Posterior vena cava (tissue), 2 donors: Measurements from ENCODE around the gene TDRD1. TPM values are rescaled to one million over a fixed set of nuclear protein-coding genes. Genes with fewer than 3 reads are reported as not detected.
"Not testable (repeated sequence)": the region's sequence is repeated elsewhere in the genome, so short reads cannot be mapped to it uniquely, and the experiment has no call there.

Experiments used
- DNase-seq: peaks from one replicate; pipeline ENCODE4 v3.0.0-alpha.2; 2020; ENCODE audit warnings: low spot score
- intact Hi-C, 2 donors: fragments of 100-400 bp; cut with DNase I; formaldehyde crosslinking; loops; one replicate each; pipeline versions ENCODE4 v1.14.1 to v1.14.2; 2022 to 2023
- long read RNA-seq, 2 donors: library from polyadenylated mRNA; unstranded; transcript quantifications; one replicate each; pipeline ENCODE4 v2.0.0, GENCODE V29; 2020 to 2021
- total RNA-seq, 2 donors: library from RNA; stranded (reverse); fragmentation: NEBNext Ultra II Directional; extraction: Animal tissue kit (Norgen Biotek cat#: 25700); gene quantifications; one replicate each; pipeline ENCODE4 v1.2.1, GENCODE V29; 2021
- donor health status: DM: yes; HTN: yes; CAD: no.
- donor health status: DM: yes; HTN: yes; CAD: no.

The TDRD1 gene, protein sequence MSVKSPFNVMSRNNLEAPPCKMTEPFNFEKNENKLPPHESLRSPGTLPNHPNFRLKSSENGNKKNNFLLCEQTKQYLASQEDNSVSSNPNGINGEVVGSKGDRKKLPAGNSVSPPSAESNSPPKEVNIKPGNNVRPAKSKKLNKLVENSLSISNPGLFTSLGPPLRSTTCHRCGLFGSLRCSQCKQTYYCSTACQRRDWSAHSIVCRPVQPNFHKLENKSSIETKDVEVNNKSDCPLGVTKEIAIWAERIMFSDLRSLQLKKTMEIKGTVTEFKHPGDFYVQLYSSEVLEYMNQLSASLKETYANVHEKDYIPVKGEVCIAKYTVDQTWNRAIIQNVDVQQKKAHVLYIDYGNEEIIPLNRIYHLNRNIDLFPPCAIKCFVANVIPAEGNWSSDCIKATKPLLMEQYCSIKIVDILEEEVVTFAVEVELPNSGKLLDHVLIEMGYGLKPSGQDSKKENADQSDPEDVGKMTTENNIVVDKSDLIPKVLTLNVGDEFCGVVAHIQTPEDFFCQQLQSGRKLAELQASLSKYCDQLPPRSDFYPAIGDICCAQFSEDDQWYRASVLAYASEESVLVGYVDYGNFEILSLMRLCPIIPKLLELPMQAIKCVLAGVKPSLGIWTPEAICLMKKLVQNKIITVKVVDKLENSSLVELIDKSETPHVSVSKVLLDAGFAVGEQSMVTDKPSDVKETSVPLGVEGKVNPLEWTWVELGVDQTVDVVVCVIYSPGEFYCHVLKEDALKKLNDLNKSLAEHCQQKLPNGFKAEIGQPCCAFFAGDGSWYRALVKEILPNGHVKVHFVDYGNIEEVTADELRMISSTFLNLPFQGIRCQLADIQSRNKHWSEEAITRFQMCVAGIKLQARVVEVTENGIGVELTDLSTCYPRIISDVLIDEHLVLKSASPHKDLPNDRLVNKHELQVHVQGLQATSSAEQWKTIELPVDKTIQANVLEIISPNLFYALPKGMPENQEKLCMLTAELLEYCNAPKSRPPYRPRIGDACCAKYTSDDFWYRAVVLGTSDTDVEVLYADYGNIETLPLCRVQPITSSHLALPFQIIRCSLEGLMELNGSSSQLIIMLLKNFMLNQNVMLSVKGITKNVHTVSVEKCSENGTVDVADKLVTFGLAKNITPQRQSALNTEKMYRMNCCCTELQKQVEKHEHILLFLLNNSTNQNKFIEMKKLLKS
- under 1 TPM; 0.48 to 0.69 TPM for total RNA-seq
- long read RNA-seq, donor 1: 0 reads
- long read RNA-seq, donor 2: 0 reads

DNA sequence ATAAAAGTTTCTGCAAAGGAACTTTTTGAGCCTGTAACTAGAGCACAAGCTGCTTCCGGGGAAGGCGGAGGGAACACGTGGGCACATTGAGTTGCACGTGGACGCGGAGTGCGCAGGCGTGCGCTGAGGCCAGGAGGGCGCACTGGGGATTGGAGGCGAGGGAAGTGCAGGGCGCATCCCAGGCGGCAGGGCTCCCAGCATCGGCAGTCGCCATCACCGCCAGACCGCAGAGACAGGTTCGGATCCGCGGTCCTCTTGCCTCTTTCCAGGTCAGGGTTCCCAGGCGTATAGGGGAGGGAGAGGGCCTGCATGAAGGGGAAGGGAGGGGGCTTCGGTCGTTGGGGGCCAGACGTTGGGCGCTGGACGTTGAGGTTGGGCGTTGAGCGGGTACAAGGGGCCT, at the start of gene TDRD1:
TSS of gene TDRD1 (plus strand) at position 206 of the 400 bp plus-strand sequence. CDS start 8,479 bp downstream, outside the sequence.
- intact Hi-C loops: no loop called here
- no peak for DNase-seq

GRCh38 chr10:114131094-114131493, 48.1 kb upstream of the TDRD1 start:
- intact Hi-C loops: no loop called here
- no peak for DNase-seq

- intact Hi-C loops: no loop called here
- no peak for DNase-seq
Measured at GRCh38 chr10:114135476-114135875, 43.7 kb upstream of the TDRD1 start.

DNA sequence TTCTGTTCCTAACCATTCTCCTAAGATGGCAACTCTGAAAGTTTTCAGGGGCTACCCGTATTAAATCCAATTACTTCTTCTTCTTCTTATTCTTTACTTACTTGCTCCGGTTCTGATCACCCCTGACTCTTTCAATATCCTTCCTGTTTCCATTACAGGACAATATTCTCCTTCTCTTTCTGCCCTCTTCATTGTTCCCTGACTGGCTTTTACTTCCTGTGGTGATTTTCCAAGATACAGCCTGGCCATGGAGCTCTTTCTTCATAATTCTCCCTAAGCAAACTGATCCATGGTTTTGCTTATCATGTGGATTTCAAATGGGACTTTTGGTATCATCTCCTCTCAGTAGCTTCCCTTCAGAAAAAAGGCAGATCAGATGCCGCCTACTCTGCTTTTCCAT, 40.6 kb upstream of the TDRD1 start:
- no peak for DNase-seq
- intact Hi-C loops: no loop called here

DNA sequence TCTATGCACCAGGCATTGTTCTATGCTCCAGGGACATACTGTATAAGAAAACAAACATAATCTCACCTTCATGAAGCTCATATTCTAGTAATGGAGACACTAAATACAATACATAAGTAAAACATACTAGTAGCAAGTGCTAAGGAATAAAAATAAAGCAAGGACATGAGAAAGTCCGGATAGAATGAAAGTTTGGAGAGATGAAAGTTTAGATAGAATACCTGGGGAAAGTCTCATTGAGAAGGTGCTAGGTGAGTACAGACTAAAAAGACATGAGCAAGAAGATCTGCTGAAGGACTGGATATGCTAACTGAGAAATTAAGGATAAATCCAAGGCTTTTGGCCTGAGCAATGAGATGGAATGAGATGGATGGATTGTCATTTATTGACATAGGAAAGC, 39.1 kb upstream of the TDRD1 start:
- DNase-seq: no peak
- intact Hi-C loops: no loop called here

DNA sequence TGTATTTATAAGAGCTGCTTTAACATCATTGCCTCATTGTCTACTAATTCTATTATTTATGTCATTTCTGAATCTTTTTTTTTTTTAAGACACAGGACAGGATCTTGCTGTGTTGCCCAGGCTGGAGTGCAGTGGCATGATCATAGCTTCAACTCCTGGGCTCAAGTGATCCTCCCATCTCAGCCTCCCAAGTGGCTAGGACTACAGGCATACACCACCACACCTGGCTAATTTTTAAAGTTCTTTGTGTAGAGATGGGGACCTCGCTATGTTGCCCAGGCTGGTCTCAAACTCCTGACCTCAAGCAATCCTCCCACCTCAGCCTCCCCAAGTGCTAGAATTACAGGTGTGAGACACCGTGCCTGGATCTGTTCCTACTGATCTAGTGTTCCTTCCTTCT, 38.3 kb upstream of the TDRD1 start:
- not testable (repeated sequence) for DNase-seq

DNA sequence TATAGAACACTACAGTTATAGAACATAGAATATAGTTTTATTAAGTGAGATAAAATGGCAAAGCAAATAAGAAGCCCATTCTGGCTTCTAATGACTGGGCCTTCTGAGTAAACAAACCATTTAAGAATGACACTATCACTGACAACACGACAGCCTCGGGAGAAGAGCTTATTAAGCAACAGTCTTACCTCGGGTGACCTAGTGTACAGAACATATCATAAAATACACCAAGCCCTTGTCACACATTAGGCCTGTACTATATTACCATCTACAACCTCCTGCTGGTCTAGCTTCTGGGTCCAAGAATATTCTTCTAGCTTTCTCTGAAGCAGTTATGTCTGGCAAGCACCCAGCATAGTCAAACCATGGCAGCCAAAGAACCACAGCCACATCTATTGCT, 37.1 kb upstream of the TDRD1 start:
- intact Hi-C loops: no loop called here
- no peak for DNase-seq

More for the DNA sequence above, 38.3 kb upstream of the TDRD1 start:
- intact Hi-C loops: not testable (repeated sequence)

DNA sequence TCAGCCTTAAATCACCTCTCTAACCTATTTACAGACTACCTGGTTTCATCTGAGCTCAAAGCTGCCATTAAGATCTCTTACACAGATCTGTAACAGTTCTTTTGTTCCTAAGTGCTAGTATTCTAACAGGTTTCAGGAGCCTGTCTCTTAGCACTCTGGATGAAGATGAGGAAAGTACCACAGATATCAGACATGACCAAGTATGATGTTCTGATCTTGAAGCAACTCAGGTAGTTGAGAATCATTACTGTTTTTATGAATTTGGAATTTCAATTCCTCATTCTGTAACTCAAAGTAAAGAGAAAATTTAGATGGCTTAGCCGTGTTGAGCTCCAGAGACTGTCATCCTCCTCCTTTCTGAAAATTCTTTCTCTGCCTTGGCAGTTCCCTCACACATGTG, 36.0 kb upstream of the TDRD1 start:
- DNase-seq: no peak
- intact Hi-C loops: no loop called here

- intact Hi-C loops, DNase-seq: not testable (repeated sequence)
Measured at GRCh38 chr10:114149476-114149875, 29.7 kb upstream of the TDRD1 start.

- no peak for DNase-seq
- intact Hi-C loops: no loop called here
Measured at GRCh38 chr10:114151486-114151885, 27.7 kb upstream of the TDRD1 start.

DNA sequence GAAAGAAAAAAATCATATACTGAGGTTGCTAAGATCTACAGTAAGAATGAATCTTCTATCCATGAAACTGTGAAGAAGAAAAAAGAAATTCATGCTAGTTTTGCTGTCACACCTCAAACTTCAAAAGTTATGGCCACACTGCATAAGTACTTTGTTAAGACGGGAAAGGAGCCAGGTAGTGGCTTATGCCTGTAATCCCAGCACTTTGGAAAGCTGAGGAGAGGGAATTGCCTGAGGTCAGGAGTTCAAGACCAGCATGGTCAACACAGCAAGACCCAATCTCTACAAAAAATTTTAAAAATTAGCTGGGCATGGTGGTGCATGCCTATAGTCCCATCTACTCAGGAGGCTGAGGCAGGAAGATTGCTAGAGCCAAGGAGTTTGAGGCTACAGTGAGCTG, 27.3 kb upstream of the TDRD1 start:
- DNase-seq: no peak
- intact Hi-C loops: no loop called here

- intact Hi-C loops: no loop called here
Measured at GRCh38 chr10:114157912-114158311, 21.2 kb upstream of the TDRD1 start.

DNA sequence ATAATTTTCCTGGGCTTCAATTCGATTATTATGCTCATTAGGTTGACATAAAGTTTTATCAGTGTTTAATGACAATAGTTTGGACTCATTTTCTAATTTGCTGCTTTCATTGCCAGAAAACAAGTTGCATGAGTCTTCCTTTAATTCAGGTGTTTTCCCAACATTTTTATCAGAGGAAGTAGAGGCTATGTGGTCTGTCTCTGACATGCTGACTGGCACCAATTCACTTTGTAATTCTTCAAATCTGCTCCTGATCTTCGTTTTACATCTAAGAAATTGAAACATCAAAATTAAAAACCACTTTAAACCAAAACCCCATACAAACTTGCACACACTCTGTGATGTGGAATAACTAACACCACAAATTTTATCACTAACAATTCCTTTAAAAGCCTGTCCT, 16.1 kb upstream of the TDRD1 start:
- DNase-seq: no peak
- intact Hi-C loops: no loop called here

More at GRCh38 chr10:114157912-114158311, 21.2 kb upstream of the TDRD1 start:
- DNase-seq: no peak

DNA sequence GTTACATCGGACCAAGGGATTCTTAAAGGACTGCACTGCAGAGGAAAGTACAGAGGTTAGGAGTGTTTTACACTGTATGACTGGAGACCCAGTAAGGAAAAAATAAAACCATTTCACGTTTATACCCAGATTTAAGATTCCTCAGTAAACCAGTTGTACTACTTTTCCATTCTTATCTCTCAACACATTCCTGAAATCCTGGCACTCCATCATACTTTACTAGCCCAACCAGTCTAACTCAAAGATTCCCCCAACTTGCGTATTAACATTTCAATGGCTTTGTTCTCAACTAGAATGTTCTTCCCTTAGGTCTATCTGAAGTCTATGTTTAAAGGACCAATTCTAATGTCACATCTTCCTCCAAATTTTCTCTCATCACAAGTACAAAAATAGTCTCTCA, 13.1 kb upstream of the TDRD1 start:
- no peak for DNase-seq
- intact Hi-C loops: no loop called here

DNA sequence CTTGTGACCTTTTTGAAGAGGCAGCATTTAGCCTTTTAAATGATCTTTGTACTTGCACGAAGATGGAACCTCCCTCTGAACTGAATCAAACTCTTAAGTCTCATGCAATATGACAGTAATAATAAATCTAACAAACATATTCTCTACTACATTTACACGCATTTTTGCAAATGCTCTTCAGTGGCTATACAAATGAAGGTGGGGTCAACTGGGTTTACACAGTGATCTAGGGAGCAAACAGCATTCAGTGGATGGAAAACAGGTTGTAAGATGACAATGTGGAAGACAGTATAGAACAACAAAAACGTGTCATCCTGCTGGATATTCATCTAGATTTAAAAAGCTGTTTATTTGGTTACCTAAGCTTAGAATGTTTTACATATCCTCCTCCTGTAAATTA, 12.7 kb upstream of the TDRD1 start:
- intact Hi-C loops: no loop called here
- DNase-seq: no peak

GRCh38 chr10:114167985-114168384, 11.2 kb upstream of the TDRD1 start:
- DNase-seq: no peak
- intact Hi-C loops: no loop called here

GRCh38 chr10:114168450-114169009, 10.6 kb upstream of the TDRD1 start:
- DNase-seq: no peak
- intact Hi-C loops: no loop called here

- intact Hi-C loops: no loop called here
- DNase-seq: no peak
Measured at GRCh38 chr10:114172216-114172615, 6.9 kb upstream of the TDRD1 start.

DNA sequence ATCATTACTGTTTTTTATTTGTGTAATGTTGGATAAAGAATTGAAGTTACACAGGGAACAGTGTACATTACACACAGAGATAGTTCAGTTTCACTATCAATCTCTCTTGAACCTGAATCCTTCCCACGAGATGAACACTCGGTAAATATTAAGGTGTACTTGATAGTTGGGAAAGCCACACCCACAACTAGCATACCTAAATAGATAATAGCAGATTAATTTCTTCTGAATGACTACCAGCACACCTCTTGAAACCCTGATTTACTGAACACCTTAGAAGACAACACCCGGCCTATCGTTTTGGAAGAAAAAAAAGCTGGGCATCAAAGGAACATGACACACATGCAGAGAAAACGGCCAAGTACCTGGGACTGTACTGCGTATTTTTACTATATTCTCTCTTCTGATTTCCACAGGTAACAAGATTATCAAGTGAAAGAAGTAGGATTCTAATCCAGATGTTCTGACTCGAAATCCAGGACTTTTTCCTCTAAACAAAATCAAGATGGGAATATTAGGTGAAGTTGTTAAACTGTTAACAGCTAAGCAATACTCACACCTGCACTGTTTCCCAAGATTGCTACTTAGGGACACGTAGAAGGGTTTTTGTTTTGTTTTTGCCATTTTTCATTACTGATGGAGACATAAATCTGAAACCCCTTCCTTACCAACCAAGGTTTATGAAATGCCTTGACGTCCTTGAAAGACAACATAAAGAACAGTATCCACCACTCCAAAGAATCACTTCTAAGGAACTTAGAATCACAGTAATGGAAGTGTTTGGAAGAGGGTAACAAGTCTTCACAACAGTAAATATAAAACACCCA, 6.2 kb upstream of the TDRD1 start:
- intact Hi-C loops: no loop called here

More for the DNA sequence above, 6.2 kb upstream of the TDRD1 start:
- no peak for DNase-seq
